ENCODE results near the gene TBXA2R.

Gene TBXA2R

DNA sequence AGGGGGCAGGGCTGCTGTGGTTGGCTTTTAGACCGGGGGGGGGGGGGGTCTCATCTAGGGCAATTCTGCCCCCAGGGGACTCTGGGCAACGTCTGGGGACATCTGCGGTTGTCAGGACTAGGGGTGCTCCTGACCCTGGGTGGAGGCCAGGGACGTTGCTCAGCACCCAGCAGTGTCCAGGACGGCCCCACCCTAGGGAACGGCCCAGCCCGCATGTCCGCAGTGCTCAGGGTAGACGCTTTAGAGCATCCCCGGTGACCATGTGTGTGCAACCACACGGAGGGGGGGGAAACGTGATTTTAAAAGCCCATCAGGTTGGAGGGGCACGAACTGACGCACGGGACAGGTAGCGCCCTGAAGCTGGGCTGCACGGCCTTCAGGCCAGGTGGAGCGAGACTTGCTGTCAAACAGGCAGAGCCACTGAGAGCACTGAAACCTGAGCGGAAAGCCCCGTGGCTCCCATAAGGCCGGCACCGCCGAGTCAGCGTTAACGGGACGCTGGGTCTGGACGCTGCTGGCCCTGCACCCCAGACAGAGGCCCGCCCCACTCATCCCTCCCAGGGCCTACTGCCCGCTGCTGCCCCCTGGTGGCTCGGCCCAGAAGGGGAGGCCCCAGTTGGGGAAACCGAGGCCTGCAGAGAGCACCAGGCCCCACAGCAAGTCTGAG, 11.6 kb upstream of the TBXA2R start:
- Mint-ChIP-seq H3K36me3 (ENCODE audit: low read depth) (peaks cover 4% of the 10 kb centered on the region), H3K4me3 (no peak overlapping the region), H3K27ac (no peak overlapping the region), H3K4me1 (ENCODE audit: low read depth) (peaks cover 3% of the 10 kb centered on the region), H3K27me3 (ENCODE audit: low read depth) (no peaks in the 10 kb centered on the region), H3K9me3 (no peaks in the 10 kb centered on the region)

DNA sequence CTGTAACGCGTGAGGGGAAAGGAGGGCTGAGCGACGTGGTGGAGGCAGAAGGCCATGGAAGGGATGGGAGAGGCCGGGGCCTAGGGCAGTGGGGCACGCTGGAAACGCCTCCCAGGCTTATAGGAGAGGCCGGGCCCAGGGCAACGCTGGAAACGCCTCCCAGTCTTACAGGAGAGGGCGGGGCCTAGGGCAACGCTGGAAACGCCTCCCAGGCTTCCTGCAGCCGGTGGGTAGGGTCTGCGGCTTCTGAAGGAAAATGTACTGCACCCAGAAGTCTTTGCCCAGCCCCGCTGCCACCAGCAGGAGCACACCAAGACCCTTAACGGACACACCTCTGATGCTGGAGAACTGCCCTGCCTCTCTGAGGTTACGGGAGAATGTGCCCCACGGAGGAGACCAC, 10.8 kb upstream of the TBXA2R start:
- Mint-ChIP-seq H3K36me3 (ENCODE audit: low read depth) (no peaks in the 10 kb centered on the region), H3K4me1 (ENCODE audit: low read depth) (peaks cover 3% of the 10 kb centered on the region), H3K4me3 (no peak overlapping the region), H3K9me3 (no peaks in the 10 kb centered on the region), H3K27me3 (ENCODE audit: low read depth) (no peaks in the 10 kb centered on the region), H3K27ac (peak overlapping the region; percentile 15)

DNA sequence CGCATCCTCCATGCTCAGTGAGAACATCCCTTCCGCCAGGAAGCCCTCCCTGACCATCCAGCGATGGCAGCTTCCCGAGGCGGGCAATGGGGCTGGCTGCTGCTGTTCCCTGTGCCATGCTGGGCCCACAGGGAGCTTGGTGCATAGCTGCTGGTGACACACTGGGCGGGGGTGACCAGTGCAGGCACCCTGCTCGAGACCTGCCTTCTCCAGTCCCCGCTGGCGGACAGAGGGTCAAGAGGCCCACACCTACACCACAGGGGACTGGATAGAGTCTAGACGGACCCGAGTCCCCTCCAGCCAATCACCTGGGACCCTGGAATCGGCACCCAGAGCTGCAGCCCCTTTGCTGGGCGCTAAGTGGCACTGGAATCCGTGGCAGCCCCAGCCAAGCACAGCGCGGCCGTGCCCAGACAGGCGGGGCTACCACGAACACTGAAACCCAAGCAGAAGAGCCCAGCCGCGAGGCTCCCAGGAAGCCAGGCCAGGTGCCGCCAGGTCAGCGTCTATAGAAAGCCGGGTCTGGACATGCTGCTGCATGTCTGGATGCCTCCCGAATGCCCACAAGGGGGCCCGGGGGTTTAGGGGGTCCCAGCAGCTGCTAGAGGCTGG, 9.0 kb upstream of the TBXA2R start:
- peaks cover 3% of the 10 kb centered on the region for H3K4me1 Mint-ChIP-seq (ENCODE audit: low read depth)
- H3K27ac Mint-ChIP-seq: no peak overlapping the region
- no peaks in the 10 kb centered on the region for H3K27me3 Mint-ChIP-seq (ENCODE audit: low read depth)
- H3K9me3 Mint-ChIP-seq: no peaks in the 10 kb centered on the region
- H3K36me3 Mint-ChIP-seq (ENCODE audit: low read depth): peaks cover 4% of the 10 kb centered on the region
- H3K4me3 Mint-ChIP-seq: no peak overlapping the region

DNA sequence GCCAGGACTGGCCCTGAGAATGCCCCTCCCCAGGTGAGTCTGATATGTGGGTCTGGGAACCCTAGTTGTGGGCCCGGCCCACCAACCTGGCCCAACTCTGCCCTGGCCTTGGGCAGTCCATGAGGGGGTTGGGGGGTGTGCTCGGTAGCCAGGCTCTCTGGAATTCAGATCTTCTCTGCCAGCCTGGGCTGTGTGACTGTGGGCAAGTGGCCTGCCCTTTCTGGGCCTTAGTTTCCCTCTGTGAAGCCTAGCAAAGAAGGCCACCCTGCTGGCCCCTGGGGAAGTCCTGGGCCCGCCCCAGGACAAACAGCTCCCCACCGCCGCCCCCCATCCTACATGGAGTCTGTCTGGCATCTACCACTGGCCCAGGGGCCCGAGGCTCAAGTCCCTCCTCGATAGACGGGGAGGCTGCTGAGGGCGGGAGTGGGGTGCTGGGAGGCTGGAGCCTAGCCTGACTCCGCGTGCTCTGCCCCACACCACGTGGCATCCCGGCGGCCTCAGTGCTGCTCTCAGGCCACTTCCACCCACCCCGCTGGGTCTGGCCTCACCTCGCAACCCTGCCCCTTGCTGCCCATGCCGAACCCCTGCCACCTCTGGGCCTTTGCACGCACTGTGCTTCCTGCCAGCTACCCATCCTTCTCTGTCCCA, 8.3 kb upstream of the TBXA2R start:
- no peaks in the 10 kb centered on the region for H3K27me3 Mint-ChIP-seq (ENCODE audit: low read depth)
- no peak overlapping the region for H3K4me3 Mint-ChIP-seq
- H3K36me3 Mint-ChIP-seq (ENCODE audit: low read depth): peaks cover 4% of the 10 kb centered on the region
- H3K9me3 Mint-ChIP-seq: no peaks in the 10 kb centered on the region
- H3K27ac Mint-ChIP-seq: no peak overlapping the region
- H3K4me1 Mint-ChIP-seq (ENCODE audit: low read depth): peaks cover 3% of the 10 kb centered on the region

DNA sequence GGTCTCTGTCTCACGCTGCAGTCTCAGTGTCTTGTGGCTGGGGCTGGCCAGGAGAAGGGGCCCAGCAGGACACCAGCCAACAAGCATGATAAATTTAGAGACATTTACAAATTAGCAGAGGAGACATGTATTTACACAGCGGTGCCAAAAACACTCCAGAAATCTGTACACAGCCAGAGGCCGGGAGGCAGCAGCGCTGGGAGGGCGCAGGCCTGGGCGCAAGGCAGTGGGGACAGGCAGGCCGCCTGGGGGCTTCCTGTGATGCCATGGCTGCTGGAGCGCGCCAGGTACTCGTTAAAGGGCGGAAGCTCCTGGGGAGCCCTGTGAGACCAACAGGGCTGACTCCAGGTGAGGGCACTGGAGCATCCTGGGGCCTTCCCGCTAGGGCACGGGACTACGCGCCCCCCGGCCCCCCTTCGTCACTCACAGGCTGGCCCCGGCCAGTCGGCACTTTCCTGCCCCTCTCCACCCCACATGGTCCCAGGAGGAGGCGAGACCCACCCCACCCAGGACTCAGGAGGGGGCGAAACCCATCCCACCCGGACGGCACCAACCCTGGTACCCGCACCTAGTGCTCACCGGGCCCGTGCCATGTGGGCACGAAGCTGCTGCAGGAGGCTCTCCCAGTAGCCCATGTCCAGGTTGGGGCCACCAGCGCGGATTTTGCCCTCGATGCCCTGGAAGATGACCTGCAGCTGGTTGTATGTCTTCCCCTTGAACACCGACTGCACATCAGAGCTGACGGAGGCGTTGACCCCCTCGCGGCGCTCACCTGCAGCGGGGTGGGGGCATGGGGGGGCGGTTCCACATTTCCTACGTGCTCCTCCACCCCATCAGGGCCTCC, 7.4 kb upstream of the TBXA2R start:
- H3K36me3 Mint-ChIP-seq (ENCODE audit: low read depth): peaks cover 4% of the 10 kb centered on the region
- H3K27ac Mint-ChIP-seq: no peak overlapping the region
- H3K4me1 Mint-ChIP-seq (ENCODE audit: low read depth): peaks cover 3% of the 10 kb centered on the region
- H3K4me3 Mint-ChIP-seq: no peak overlapping the region
- H3K27me3 Mint-ChIP-seq (ENCODE audit: low read depth): no peaks in the 10 kb centered on the region
- no peaks in the 10 kb centered on the region for H3K9me3 Mint-ChIP-seq

DNA sequence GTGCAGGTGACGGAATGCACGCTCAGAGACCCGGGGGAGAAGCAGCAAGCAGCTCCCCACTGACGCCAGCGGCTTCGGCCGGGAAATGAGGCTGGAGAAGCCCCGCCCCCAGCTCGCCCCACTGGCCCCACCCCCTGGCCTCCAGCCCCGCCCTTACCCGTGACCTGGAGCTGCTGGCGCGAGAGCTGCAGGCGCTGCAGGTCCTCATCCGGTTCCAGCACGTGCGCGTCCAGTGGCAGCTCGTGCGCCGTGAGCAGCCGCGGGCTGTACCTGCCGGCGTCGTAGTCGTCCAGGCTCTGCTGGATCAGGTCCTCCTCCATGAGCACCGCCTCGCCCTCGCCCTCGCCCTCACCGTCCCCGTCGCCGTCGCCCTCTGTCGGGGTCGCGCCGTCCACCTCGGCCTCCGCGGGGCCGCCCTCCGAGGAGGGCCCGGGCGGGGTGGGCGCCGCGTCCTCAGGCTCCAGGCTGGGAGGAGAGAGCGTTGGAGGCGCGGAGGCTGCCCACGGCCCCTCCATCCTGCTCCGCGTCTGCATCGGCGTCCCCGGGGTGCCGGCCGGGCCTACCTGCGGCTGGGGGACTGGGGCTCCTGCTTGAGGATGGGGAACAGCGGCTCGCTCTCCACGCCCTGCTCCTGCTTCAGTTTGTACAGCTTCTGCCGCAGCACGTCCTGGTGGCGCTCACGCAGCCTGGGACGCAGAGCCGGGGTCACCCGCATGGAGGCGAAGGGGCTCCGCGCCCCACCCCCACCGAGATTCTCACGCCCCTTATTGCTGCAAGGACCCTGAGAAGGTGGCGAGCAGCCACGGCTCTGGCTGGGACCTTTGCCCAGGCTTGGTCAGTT, 6.4 kb upstream of the TBXA2R start:
- H3K27ac Mint-ChIP-seq: no peak overlapping the region
- H3K27me3 Mint-ChIP-seq (ENCODE audit: low read depth): no peaks in the 10 kb centered on the region
- H3K4me1 Mint-ChIP-seq (ENCODE audit: low read depth): peaks cover 3% of the 10 kb centered on the region
- no peak overlapping the region for H3K4me3 Mint-ChIP-seq
- peaks cover 4% of the 10 kb centered on the region for H3K36me3 Mint-ChIP-seq (ENCODE audit: low read depth)
- no peaks in the 10 kb centered on the region for H3K9me3 Mint-ChIP-seq

DNA sequence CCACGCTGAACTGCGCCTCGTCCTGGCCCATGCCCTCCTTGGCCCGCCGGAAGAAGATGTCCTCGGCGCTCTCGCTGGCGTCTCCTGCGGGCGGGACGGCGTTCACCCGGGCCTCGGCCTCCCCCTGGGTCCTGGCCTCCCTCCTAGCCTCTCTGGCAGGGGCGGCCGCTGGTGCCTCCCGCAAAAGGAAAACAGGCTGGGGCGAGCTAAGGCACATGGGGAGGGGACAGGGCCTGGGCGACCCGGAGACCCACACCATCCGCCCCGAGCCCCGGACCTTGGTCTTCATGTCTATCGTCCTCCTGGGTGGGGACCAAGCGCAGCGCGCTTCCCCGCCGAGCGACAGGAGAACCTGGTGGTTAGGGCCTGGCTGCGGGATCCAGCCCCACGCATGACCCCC, 5.7 kb upstream of the TBXA2R start:
- peaks cover 5% of the 10 kb centered on the region for H3K4me1 Mint-ChIP-seq (ENCODE audit: low read depth)
- H3K9me3 Mint-ChIP-seq: no peaks in the 10 kb centered on the region
- H3K27me3 Mint-ChIP-seq (ENCODE audit: low read depth): peaks cover 4% of the 10 kb centered on the region
- H3K4me3 Mint-ChIP-seq: no peak overlapping the region
- H3K36me3 Mint-ChIP-seq (ENCODE audit: low read depth): peaks cover 4% of the 10 kb centered on the region
- H3K27ac Mint-ChIP-seq: no peak overlapping the region

DNA sequence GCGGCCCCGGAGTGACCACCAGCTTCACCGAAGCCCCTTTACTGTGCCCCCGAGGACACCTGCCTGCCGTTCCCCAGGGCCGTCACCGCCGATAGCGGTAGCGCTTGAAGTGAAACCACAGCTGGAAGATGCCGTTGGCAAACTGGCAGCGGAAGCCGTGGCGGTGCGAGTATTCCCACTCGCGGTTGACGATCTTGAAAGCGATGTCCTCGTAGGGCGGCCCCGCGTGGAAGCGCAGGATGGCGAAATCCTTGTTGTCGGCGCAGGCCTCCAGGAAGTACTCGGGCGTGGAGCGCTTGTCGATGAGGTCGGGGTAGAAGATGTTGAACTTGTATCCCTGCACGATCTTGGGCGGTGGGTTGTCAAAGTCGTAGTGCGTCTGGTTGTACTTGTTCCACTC, 5.2 kb upstream of the TBXA2R start:
- Mint-ChIP-seq H3K4me3 (no peak overlapping the region), H3K4me1 (ENCODE audit: low read depth) (peaks cover 5% of the 10 kb centered on the region), H3K9me3 (no peaks in the 10 kb centered on the region), H3K27ac (no peak overlapping the region), H3K36me3 (ENCODE audit: low read depth) (peaks cover 4% of the 10 kb centered on the region), H3K27me3 (ENCODE audit: low read depth) (peaks cover 4% of the 10 kb centered on the region)

DNA sequence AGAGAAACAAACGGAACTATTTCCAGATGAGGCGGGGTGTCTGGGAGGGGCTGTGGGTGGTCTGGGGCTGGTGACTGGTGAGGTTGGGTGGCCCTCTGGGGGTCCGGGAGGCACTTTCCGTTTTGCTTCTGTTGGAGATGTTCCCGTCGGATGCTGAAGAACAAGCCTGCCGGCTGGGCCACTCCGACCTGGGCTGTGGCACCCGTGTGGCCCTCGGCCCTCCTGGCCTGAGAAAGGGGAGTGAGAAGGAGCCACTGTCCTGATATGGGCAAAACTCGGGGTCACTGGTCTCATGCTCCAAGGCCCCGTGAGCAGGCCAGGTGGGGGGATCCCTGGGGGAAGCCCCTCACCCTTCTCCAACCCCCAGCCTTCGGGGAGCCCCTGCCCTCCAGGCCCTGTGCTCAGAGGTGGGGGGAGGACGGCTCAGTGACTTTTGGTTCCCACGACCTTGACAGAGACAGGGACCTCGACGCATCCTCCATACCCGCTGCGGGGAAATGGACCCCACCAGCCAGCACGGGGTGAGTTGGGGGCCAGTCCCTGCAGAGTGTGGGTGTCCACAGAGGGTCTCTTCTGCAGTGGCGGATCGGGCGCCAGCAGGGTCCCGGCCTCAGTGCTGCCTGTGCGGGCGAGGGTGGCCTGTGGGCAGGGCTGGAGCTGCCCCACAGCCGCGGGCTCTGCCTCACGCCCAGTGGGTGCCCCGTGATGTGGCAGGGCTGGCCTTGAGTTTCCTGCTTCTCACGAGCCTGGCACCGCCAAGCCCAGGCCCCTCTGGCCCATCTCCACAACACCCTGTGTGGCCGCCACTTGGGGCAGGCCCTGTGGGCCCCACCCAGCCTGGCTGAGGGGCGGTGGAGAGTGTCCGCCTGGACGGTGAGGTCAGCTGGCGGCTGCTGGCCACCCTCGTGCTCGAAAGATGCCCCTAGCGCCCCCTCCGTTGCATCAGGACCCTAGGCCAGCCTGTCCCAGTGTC, 4.4 kb upstream of the TBXA2R start:
- Mint-ChIP-seq H3K27ac (no peak overlapping the region), H3K9me3 (no peaks in the 10 kb centered on the region), H3K27me3 (ENCODE audit: low read depth) (peaks cover 4% of the 10 kb centered on the region), H3K36me3 (ENCODE audit: low read depth) (peaks cover 4% of the 10 kb centered on the region), H3K4me3 (no peak overlapping the region), H3K4me1 (ENCODE audit: low read depth) (peaks cover 5% of the 10 kb centered on the region)

DNA sequence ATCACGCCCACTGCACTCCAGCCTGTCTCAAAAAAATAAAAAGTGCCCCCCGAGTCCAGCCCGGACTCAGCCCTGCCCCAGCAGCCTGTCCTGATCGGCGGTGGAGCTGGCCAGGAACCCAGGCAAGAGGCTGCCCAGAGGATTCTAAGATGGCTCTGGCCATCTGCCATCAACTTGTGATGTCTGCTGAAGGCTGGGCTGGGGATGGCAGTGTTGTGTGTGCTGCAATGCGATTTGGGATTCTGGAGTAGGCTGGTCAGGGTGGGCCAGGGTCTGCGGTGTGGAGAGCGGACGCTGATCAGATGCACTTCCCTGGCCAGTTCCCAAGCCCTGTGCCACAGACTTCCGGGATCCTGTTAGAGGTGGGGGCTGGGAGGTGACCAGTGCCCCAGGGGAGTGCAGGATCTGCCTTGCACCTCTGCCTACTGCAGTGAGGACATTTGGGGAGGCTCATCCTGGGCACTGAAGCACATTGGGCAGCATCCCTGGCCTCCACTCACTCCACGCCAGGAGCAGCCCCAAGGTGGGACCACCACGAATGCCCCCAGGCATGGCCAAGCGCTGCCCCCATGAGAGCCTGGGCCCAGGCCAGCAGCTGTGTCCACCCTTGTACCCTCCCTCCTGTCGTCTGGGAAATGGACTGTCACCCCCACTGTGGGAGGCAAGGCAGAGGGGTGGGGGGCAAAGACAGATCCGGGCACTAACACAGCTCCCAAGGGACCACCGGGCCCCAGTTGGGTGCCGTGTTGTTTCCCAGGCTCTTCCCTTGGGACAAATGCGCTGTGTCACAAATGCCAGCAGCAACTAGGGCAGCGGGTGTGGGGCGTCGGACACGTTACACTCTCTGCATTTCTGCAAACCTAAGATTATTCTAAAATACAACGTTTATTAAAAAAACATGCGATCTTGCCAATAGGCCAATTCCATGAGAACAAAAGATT, 3.4 kb upstream of the TBXA2R start:
- Mint-ChIP-seq H3K27me3 (ENCODE audit: low read depth) (peaks cover 4% of the 10 kb centered on the region), H3K27ac (no peak overlapping the region)

DNA sequence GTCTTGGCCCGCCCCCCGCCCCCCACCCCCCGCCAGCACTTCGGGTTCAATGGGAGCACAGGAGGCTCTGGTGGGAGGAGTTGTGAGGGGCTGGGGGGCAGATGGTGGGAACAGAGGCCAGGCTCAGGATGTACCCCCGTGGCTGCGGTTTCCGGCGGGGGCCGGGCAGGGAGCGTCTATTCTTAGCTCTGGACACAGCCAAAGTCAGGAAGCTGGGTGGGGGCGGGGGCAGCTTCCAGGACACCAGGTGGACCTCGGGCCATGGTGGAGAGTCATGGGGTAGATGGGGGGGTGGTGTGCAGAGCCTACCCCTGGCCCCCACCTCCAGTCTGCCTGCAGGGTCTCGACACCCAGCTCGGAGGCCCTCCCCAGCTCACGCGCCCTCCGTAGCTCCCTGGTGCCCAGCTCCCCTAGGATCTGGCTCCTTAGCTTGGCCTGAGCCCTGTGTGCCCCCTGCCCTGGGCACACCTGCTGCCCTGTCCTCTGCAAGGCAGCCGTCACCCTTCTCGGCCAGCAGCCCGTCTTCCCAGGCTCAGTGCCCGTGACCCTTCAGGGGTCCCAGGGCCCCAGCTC, 2.2 kb upstream of the TBXA2R start:
- Mint-ChIP-seq H3K4me1 (ENCODE audit: low read depth) (peaks cover 5% of the 10 kb centered on the region), H3K27ac (peak overlapping the region; percentile 10), H3K9me3 (no peaks in the 10 kb centered on the region), H3K27me3 (ENCODE audit: low read depth) (peaks cover 4% of the 10 kb centered on the region), H3K4me3 (no peak overlapping the region), H3K36me3 (ENCODE audit: low read depth) (peaks cover 4% of the 10 kb centered on the region)

More for the DNA sequence above, 3.4 kb upstream of the TBXA2R start:
- Mint-ChIP-seq H3K4me3 (no peak overlapping the region), H3K9me3 (no peaks in the 10 kb centered on the region), H3K4me1 (ENCODE audit: low read depth) (peaks cover 5% of the 10 kb centered on the region), H3K36me3 (ENCODE audit: low read depth) (peaks cover 4% of the 10 kb centered on the region)

DNA sequence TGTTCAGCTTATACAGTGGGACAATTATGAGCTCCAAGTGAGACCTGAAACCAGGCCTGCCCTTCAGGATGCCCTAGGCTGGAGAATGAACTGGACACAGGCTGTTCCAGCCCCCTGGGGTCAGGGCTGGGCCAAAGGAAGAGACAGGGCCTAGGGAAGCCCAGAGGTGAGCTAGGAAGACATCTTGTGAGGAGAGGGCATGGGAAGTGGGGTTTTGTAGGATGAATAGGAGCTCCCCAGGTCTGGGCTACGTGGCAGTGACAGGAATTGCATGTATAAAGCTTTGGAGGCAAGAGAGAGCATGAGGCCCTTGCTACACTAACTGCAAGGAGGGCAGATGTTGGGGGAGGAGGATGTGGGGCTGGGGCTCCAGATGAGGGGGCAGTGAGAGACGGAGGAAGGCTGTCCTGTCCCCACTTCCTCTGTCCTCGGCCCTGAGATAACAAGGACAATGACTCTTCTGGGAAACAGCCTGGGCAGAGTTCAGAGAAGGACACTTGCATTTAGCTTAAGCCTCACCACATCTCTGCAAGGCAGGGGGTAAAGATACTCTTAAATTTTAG, 1.5 kb upstream of the TBXA2R start:
- Mint-ChIP-seq H3K36me3 (ENCODE audit: low read depth) (peaks cover 4% of the 10 kb centered on the region), H3K4me1 (ENCODE audit: low read depth) (peaks cover 5% of the 10 kb centered on the region), H3K27me3 (ENCODE audit: low read depth) (peaks cover 4% of the 10 kb centered on the region), H3K4me3 (no peak overlapping the region), H3K27ac (no peak overlapping the region), H3K9me3 (no peaks in the 10 kb centered on the region)

All from T-helper 1 cell treated with Interleukin-12 subunit alpha and Interleukin-12 subunit beta and Interleukin-4 antibody, amounts not matched to agents 30 μg/mL and 1 μg/mL, for 36 hours (primary cell).